Duodenal mucosa (tissue), 2 donors: Measurements from ENCODE around the gene KLK5.

Source experiments
- H3K27ac ChIP-seq: one replicate; pipeline ENCODE4 v1.7.0; 2013; ENCODE audit warnings: low read depth, low read length
- H3K27me3 ChIP-seq, 2 donors: one replicate each; pipeline ENCODE4 v1.7.0; 2013; ENCODE audit warnings: low read length in 2 of 2, control low read depth in 1 of 2; ENCODE audit not compliant: insufficient read depth in 2 of 2, control insufficient read depth in 1 of 2
- H3K36me3 ChIP-seq, 2 donors: one replicate each; pipeline ENCODE4 v1.7.0; 2013; ENCODE audit warnings: low read length in 2 of 2, control low read depth in 1 of 2; ENCODE audit not compliant: insufficient read depth in 2 of 2, control insufficient read depth in 1 of 2
- H3K4me1 ChIP-seq, 2 donors: one replicate each; pipeline ENCODE4 v1.7.0; 2013; ENCODE audit warnings: low read length in 2 of 2, control low read depth in 1 of 2; ENCODE audit not compliant: insufficient read depth in 2 of 2, control insufficient read depth in 1 of 2
- H3K4me3 ChIP-seq, 2 donors: one replicate each; pipeline ENCODE4 v1.7.0; 2013; ENCODE audit warnings: low read length in 2 of 2, low read depth in 1 of 2
- H3K9ac ChIP-seq, 2 donors: one replicate each; pipeline ENCODE4 v1.7.0; 2013; ENCODE audit warnings: low read length in 2 of 2, low read depth in 1 of 2
- H3K9me3 ChIP-seq, 2 donors: one replicate each; pipeline ENCODE4 v1.7.0; 2013; ENCODE audit warnings: low read length in 2 of 2, control low read depth in 1 of 2; ENCODE audit not compliant: control insufficient read depth in 1 of 2

Gene KLK5

GRCh38 chr19:50949861-50950260, 3.0 kb downstream of the KLK5 start:
- Histone ChIP-seq H3K9me3 (no peaks in the 10 kb centered on the region), H3K4me1 (no peaks in the 10 kb centered on the region), H3K9ac (no peak overlapping the region), H3K27me3 (no peaks in the 10 kb centered on the region), H3K36me3 (no peaks in the 10 kb centered on the region), H3K4me3 (no peak overlapping the region), H3K27ac (no peak overlapping the region)

GRCh38 chr19:50947123-50947522, 5.7 kb downstream of the KLK5 start:
- Histone ChIP-seq H3K9ac (no peak overlapping the region), H3K36me3 (no peaks in the 10 kb centered on the region), H3K27me3 (no peaks in the 10 kb centered on the region), H3K27ac (no peak overlapping the region), H3K4me3 (no peak overlapping the region), H3K4me1 (no peaks in the 10 kb centered on the region), H3K9me3 (no peaks in the 10 kb centered on the region)

DNA sequence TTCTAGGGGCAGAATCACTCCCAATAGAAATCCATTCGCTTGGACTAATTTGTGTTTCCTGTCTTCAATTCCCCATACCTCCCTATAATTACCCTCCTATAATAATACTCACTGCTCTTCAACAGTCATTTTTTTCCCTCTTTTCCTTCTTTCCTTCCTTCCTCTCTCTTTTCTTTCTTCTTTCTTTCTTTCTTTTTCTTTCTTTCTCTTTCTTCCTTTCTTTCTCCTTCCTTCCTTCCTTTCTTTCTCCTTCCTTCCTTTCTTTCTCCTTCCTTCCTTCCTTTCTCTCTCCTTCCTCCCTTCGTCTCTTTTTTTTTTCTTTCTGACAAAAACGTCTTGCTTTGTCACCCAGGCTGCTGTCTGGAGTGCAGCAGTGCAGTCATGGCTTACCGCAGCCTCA, 8.0 kb downstream of the KLK5 start:
- Histone ChIP-seq H3K27ac (no peak overlapping the region), H3K4me3 (no peak overlapping the region), H3K9me3 (no peaks in the 10 kb centered on the region), H3K4me1 (no peaks in the 10 kb centered on the region), H3K27me3 (no peaks in the 10 kb centered on the region), H3K36me3 (no peaks in the 10 kb centered on the region), H3K9ac (no peak overlapping the region)

DNA sequence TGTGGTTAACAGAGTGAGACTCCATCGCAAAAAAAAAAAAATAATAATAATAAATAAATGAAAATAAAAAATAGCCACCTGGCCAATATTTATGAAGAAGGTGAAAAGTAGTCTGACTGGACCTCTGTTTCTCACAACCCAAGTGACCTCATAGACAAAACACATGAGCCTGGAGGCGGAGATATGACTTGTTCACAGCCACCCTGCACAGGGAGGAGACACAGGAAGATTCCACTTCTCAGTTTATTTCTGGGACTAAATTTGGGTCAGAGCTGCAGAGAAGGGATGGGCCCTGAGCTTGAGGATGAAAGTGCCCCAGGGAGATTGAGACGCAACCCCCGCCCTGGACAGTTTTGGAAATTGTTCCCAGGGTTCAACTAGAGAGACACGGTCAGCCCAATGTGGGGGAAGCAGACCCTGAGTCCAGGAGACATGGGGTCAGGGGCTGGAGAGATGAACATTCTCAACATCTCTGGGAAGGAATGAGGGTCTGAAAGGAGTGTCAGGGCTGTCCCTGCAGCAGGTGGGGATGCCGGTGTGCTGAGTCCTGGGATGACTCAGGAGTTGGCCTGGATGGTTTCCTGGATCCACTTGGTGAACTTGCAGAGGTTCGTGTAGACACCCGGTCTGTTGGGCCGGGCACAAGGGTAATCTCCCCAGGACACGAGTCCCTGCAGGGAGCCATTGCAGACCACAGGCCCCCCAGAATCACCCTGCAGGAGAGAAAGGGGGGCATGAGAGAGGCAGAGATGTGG, 9.6 kb downstream of the KLK5 start:
- Histone ChIP-seq H3K9ac (no peak overlapping the region), H3K27ac (no peak overlapping the region), H3K27me3 (no peaks in the 10 kb centered on the region)

GRCh38 chr19:50939596-50939995, 13.2 kb downstream of the KLK5 start:
- Histone ChIP-seq H3K36me3 (no peaks in the 10 kb centered on the region), H3K9ac (no peak overlapping the region), H3K4me1 (no peaks in the 10 kb centered on the region), H3K27ac (no peak overlapping the region), H3K9me3 (no peaks in the 10 kb centered on the region), H3K4me3 (no peak overlapping the region), H3K27me3 (no peaks in the 10 kb centered on the region)

More for the DNA sequence above, 9.6 kb downstream of the KLK5 start:
- Histone ChIP-seq H3K4me3 (no peak overlapping the region), H3K9me3 (no peaks in the 10 kb centered on the region), H3K36me3 (no peaks in the 10 kb centered on the region), H3K4me1 (no peaks in the 10 kb centered on the region)

DNA sequence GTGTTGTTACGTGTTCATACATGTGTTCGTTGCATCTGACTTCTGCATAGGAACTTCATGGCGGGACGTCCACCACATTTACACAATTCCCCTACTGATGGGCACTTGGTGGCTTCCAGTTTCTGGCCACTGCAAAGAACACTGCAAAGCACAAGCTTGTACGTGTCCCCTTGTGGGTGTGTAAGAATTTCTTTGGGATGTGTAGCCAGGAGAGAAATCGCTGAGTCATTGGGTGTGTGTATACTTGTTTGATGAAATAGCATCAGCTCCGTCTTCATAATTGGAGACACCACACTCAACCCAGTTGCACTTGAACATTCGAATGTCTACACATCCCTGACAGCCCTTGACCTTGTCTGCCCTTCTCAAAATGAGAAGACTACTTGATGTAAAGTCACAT, 19.2 kb downstream of the KLK5 start:
- Histone ChIP-seq H3K27ac (no peak overlapping the region), H3K9me3 (no peaks in the 10 kb centered on the region), H3K4me3 (no peak overlapping the region), H3K36me3 (no peaks in the 10 kb centered on the region), H3K27me3 (peaks cover 0 to 9% of the 10 kb centered on the region in 2 donors), H3K4me1 (no peaks in the 10 kb centered on the region), H3K9ac (no peak overlapping the region)

DNA sequence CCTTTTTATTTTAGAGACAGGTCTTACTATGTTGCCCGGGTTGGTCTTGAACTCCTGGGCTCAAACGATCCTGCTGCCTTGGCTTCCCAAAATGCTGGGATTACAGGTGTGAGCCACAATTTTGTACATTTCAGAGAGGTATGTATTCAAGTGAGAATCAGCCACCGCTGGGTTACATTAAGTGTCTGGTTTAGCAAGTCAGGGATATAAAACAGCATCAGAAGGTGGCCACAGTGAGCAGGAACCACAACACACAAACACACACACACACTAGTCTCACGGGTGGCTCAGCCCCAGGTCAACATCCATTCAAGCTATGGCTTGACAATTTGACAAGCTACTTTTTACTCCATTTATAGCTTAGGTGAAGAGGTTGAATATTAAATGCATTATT, 20.2 kb downstream of the KLK5 start:
- Histone ChIP-seq H3K4me3 (no peak overlapping the region), H3K4me1 (no peaks in the 10 kb centered on the region), H3K27me3 (peaks cover 0 to 9% of the 10 kb centered on the region in 2 donors), H3K9ac (no peak overlapping the region), H3K36me3 (no peaks in the 10 kb centered on the region), H3K9me3 (no peaks in the 10 kb centered on the region), H3K27ac (no peak overlapping the region)

- Histone ChIP-seq H3K4me1 (no peaks in the 10 kb centered on the region), H3K27ac (no peak overlapping the region), H3K27me3 (peaks cover 0 to 9% of the 10 kb centered on the region in 2 donors), H3K4me3 (no peak overlapping the region), H3K9me3 (no peaks in the 10 kb centered on the region), H3K36me3 (no peaks in the 10 kb centered on the region), H3K9ac (no peak overlapping the region)
Measured at GRCh38 chr19:50932018-50932689, 20.7 kb downstream of the KLK5 start.

- H3K9ac ChIP-seq, result no peak overlapping the region
- no peaks in the 10 kb centered on the region for H3K36me3 ChIP-seq
- H3K27me3 ChIP-seq, result peaks cover 0 to 9% of the 10 kb centered on the region in 2 donors
- H3K4me3 ChIP-seq, result no peak overlapping the region
- no peaks in the 10 kb centered on the region for H3K4me1 ChIP-seq
- no peak overlapping the region for H3K27ac ChIP-seq
- no peaks in the 10 kb centered on the region for H3K9me3 ChIP-seq
Measured at GRCh38 chr19:50931023-50931422, 21.8 kb downstream of the KLK5 start.

DNA sequence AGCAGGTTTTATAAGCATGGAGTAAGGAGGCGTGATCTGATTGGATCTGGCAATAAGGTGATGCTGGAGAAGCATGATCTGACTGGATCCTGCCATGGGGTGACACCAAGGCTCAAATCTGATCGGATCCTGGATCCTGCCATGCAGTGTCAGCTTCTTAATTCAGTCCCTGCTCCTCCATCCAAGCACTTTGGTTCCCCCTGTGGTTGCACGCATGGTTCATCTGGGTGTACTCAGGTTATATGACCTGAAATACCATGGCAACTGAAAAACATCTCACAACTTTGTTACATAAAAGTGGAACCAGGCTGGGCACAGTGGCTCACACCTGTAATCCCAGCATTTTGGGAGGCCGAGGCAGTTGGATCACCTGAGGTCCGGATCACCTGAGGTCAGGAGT, 24.0 kb downstream of the KLK5 start:
- no peaks in the 10 kb centered on the region for H3K36me3 ChIP-seq
- H3K4me1 ChIP-seq, result no peaks in the 10 kb centered on the region
- no peaks in the 10 kb centered on the region for H3K9me3 ChIP-seq
- H3K27me3 ChIP-seq, result peaks cover 0 to 9% of the 10 kb centered on the region in 2 donors
- no peak overlapping the region for H3K27ac ChIP-seq
- no peak overlapping the region for H3K4me3 ChIP-seq
- no peak overlapping the region for H3K9ac ChIP-seq
